MM.1S (cell line): ENCODE results near the gene SLC6A11.

Source experiments
- EZH2 ChIP-seq: fragments of 300-600 bp; sonication (generic); optimal IDR thresholded peaks from 2 replicates; pipeline ENCODE3; 2017; ENCODE audit warnings: low read depth, mild to moderate bottlenecking, antibody characterized with exemption, low read length, mixed read lengths
- EZH2phosphoT487 ChIP-seq: fragments of 300-600 bp; sonication (generic); IDR thresholded peaks from 2 replicates; pipeline ENCODE4 v1.6.1; 2018; ENCODE audit warnings: antibody characterized with exemption, low read length
- TF ChIP-seq, protein P1 (sequence below): fragments of 300-600 bp; sonication (generic); IDR thresholded peaks from 2 replicates; pipeline ENCODE4 v1.5.1; 2016; ENCODE audit warnings: antibody characterized with exemption, low read length, mixed read lengths

DNA sequence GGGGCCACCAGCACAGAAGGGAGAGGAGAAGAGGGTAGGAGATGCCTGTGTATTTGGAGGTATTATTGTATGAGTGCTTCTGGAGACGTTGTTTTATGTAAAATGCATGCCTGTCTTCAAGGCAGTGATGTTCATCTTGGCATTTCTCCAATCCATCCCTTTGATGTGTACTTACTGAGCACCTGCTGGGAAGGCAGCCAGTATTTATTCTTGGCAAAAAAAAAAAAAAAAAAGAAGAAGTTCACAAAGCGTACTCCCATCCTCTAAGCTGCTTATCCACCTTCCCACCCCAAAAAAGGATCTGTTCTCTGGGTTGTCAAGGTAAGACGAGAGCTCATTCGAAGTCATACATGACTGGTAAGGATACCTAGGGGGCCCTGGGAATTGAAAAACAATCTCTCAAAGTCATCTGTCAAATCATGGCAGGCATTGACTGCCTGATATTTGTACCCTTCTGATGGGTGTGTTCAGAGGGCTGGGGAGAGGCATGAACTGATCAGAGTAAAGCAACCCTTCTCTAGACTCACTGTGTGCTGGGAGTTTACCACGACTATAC lies 146.5 kb downstream of the SLC6A11 start:
- TF ChIP-seq, protein P1, sequence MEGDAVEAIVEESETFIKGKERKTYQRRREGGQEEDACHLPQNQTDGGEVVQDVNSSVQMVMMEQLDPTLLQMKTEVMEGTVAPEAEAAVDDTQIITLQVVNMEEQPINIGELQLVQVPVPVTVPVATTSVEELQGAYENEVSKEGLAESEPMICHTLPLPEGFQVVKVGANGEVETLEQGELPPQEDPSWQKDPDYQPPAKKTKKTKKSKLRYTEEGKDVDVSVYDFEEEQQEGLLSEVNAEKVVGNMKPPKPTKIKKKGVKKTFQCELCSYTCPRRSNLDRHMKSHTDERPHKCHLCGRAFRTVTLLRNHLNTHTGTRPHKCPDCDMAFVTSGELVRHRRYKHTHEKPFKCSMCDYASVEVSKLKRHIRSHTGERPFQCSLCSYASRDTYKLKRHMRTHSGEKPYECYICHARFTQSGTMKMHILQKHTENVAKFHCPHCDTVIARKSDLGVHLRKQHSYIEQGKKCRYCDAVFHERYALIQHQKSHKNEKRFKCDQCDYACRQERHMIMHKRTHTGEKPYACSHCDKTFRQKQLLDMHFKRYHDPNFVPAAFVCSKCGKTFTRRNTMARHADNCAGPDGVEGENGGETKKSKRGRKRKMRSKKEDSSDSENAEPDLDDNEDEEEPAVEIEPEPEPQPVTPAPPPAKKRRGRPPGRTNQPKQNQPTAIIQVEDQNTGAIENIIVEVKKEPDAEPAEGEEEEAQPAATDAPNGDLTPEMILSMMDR: no peak
- TF ChIP-seq EZH2 (no peak), EZH2phosphoT487 (no peak)
